HEK293 (cell line): ENCODE measurements around the gene UFD1.

Experiments used
- CTCF ChIA-PET: fragments of 350-600 bp; formaldehyde crosslinking; extraction: SDS; loops from one replicate; lab custom pipeline; 2021; ENCODE audit warnings: antibody characterized with exemption; lab: Yijun Ruan, JAX
- POLR2A ChIA-PET: fragments of 300-600 bp; formaldehyde crosslinking; extraction: SDS; loops from one replicate; lab custom pipeline; 2020; ENCODE audit warnings: antibody characterized with exemption, inconsistent platforms; lab: Yijun Ruan, JAX
- H3K27ac ChIP-seq: fragments of 200-500 bp; sonication (Bioruptor generic); 2 replicates; pipeline ENCODE4 v1.5.1; 2014; ENCODE audit warnings: low read depth, low read length, control low read depth, inconsistent platforms; ENCODE audit errors: extremely low read depth
- H3K36me3 ChIP-seq, 2 experiments: fragments of 200-500 bp in 1 of 2; sonication (Bioruptor generic) in 1 of 2; 1 replicate in 1 of 2; 2 replicates in 1 of 2; pipeline ENCODE4 v1.5.1; 2014 to 2017; ENCODE audit warnings: inconsistent platforms in 2 of 2, low read length in 2 of 2; ENCODE audit not compliant: control insufficient read depth in 2 of 2, insufficient read depth in 1 of 2
- H3K4me1 ChIP-seq: fragments of 200-500 bp; sonication (Bioruptor generic); 2 replicates; pipeline ENCODE4 v1.5.1; 2014; ENCODE audit warnings: mild to moderate bottlenecking, low read length, inconsistent platforms; ENCODE audit not compliant: control insufficient read depth, insufficient read depth
- H3K4me3 ChIP-seq: 2 replicates; pipeline ENCODE4 v1.5.1; 2011; ENCODE audit warnings: low read depth, mild to moderate bottlenecking, control low read depth, low read length, moderate library complexity
- H3K9me3 ChIP-seq: fragments of 200-500 bp; sonication (Bioruptor generic); 2 replicates; pipeline ENCODE4 v1.5.1; 2014; ENCODE audit warnings: low read depth, low read length, inconsistent platforms; ENCODE audit not compliant: control insufficient read depth, insufficient read depth
- FEZF1 ChIP-seq: fragments of 450-650 bp; formaldehyde crosslinking; IDR thresholded peaks from 2 replicates; pipeline ENCODE4 v1.5.1; 2016; ENCODE audit warnings: missing biosample characterization, missing genetic modification characterization
- GFI1B ChIP-seq: fragments of 450-650 bp; formaldehyde crosslinking; IDR thresholded peaks from 2 replicates; pipeline ENCODE4 v1.5.1; 2016; ENCODE audit warnings: missing biosample characterization, missing genetic modification characterization
- HOXA7 ChIP-seq: sonication (generic); formaldehyde crosslinking; IDR thresholded peaks from 2 replicates; pipeline ENCODE4 v1.8.1; 2022; ENCODE audit warnings: missing genetic modification reagents, borderline replicate concordance
- ZBTB49 ChIP-seq: fragments of 450-650 bp; formaldehyde crosslinking; IDR thresholded peaks from 2 replicates; pipeline ENCODE4 v1.5.1; 2016; ENCODE audit warnings: missing biosample characterization, missing genetic modification characterization, low read depth
- ZFHX2 ChIP-seq: fragments of 450-650 bp; formaldehyde crosslinking; conservative IDR thresholded peaks from 2 replicates; pipeline ENCODE4 v1.5.1; 2016; ENCODE audit warnings: missing biosample characterization, missing genetic modification characterization
- ZIC2 ChIP-seq: fragments of 450-650 bp; formaldehyde crosslinking; IDR thresholded peaks from 2 replicates; pipeline ENCODE4 v1.5.1; 2016; ENCODE audit warnings: missing biosample characterization, missing genetic modification characterization
- ZNF112 ChIP-seq: fragments of 450-650 bp; formaldehyde crosslinking; IDR thresholded peaks from 2 replicates; pipeline ENCODE4 v1.5.0; 2017; ENCODE audit warnings: missing biosample characterization, missing genetic modification characterization
- ZNF146 ChIP-seq: fragments of 450-650 bp; formaldehyde crosslinking; IDR thresholded peaks from 2 replicates; pipeline ENCODE4 v1.5.1; 2016; ENCODE audit warnings: missing biosample characterization, missing genetic modification characterization
- ZNF19 ChIP-seq: fragments of 450-650 bp; formaldehyde crosslinking; IDR thresholded peaks from 2 replicates; pipeline ENCODE4; 2016; ENCODE audit warnings: missing biosample characterization, missing genetic modification characterization, low read depth
- ZNF302 ChIP-seq: fragments of 450-650 bp; formaldehyde crosslinking; IDR thresholded peaks from 2 replicates; pipeline ENCODE4 v1.5.1; 2016; ENCODE audit warnings: missing biosample characterization, missing genetic modification characterization, low read depth
- ZNF426 ChIP-seq: fragments of 450-650 bp; formaldehyde crosslinking; IDR thresholded peaks from 2 replicates; pipeline ENCODE4 v1.5.1; 2017; ENCODE audit warnings: missing biosample characterization, missing genetic modification characterization, mild to moderate bottlenecking, inconsistent platforms, moderate library complexity
- ZNF558 ChIP-seq: fragments of 450-650 bp; formaldehyde crosslinking; IDR thresholded peaks from 2 replicates; pipeline ENCODE4 v1.5.1; 2016; ENCODE audit warnings: missing biosample characterization, missing genetic modification characterization
- ZNF664 ChIP-seq: fragments of 450-650 bp; formaldehyde crosslinking; IDR thresholded peaks from 2 replicates; pipeline ENCODE4 v1.5.1; 2016; ENCODE audit warnings: missing biosample characterization, missing genetic modification characterization
- ZNF777 ChIP-seq: fragments of 450-650 bp; formaldehyde crosslinking; IDR thresholded peaks from 2 replicates; pipeline ENCODE4 v1.5.1; 2017; ENCODE audit warnings: missing biosample characterization, missing genetic modification characterization, borderline replicate concordance
- ZNF791 ChIP-seq: fragments of 450-650 bp; formaldehyde crosslinking; IDR thresholded peaks from 2 replicates; pipeline ENCODE4 v1.5.1; 2016; ENCODE audit warnings: missing biosample characterization, missing genetic modification characterization
- TF ChIP-seq, protein P1 (sequence below): fragments of 450-650 bp; formaldehyde crosslinking; conservative IDR thresholded peaks from 2 replicates; pipeline ENCODE4 v1.5.1; 2016; ENCODE audit warnings: low read depth, missing biosample characterization, missing genetic modification characterization
- TF ChIP-seq, protein P2 (sequence below): fragments of 450-650 bp; formaldehyde crosslinking; IDR thresholded peaks from 2 replicates; pipeline ENCODE4 v1.5.1; 2017; ENCODE audit warnings: missing biosample characterization, missing genetic modification characterization
- TF ChIP-seq, protein P3 (sequence below): fragments of 450-650 bp; formaldehyde crosslinking; IDR thresholded peaks from 2 replicates; pipeline ENCODE4 v1.5.1; 2016; ENCODE audit warnings: missing biosample characterization, missing genetic modification characterization

UFD1 gene

GRCh38 chr22:19476023-19476422 is 3.0 kb downstream of the UFD1 start (continued):
- TF ChIP-seq, protein P1, sequence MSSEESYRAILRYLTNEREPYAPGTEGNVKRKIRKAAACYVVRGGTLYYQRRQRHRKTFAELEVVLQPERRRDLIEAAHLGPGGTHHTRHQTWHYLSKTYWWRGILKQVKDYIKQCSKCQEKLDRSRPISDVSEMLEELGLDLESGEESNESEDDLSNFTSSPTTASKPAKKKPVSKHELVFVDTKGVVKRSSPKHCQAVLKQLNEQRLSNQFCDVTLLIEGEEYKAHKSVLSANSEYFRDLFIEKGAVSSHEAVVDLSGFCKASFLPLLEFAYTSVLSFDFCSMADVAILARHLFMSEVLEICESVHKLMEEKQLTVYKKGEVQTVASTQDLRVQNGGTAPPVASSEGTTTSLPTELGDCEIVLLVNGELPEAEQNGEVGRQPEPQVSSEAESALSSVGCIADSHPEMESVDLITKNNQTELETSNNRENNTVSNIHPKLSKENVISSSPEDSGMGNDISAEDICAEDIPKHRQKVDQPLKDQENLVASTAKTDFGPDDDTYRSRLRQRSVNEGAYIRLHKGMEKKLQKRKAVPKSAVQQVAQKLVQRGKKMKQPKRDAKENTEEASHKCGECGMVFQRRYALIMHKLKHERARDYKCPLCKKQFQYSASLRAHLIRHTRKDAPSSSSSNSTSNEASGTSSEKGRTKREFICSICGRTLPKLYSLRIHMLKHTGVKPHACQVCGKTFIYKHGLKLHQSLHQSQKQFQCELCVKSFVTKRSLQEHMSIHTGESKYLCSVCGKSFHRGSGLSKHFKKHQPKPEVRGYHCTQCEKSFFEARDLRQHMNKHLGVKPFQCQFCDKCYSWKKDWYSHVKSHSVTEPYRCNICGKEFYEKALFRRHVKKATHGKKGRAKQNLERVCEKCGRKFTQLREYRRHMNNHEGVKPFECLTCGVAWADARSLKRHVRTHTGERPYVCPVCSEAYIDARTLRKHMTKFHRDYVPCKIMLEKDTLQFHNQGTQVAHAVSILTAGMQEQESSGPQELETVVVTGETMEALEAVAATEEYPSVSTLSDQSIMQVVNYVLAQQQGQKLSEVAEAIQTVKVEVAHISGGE (tag by site-specific recombination), result no peak
- TF ChIP-seq GFI1B (tag by site-specific recombination) (no peak), ZNF791 (tag by site-specific recombination) (no peak), ZNF777 (tag by site-specific recombination) (no peak), ZNF426 (tag by site-specific recombination) (no peak), ZBTB49 (tag by site-specific recombination) (no peak), FEZF1 (tag by site-specific recombination) (no peak)

DNA sequence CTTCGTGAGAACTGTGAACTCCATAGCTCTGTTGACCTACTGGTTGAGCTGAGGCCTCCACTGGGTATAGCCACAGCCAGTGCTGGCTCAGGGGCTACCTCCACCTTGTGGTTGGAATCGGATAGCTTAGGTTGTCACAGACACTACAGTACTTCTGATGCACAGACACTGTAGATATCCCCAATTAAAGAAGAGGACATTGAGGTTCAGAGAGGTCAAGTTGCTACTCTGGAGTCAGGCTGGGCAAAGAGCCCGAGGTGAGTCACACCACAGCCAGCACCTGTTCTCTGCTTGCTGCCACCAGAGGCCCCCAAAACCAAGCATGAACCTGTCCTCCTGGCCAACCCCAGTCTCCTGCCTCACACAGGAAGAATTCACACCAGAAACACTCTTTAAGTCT is 5.4 kb downstream of the UFD1 start:
- ChIA-PET POLR2A (interaction anchor here (0.6 to 1.8 kb wide), 2 partner anchors 40 to 246 kb away, joined by 5 read pairs; no protein-coding TSS in a partner anchor), CTCF (interaction anchor here (0.7 to 3.1 kb wide), 14 partner anchors 9 to 724 kb away, joined by 3 to 27 read pairs (median 4); no protein-coding TSS in a partner anchor)
- no peak overlapping the region for H3K27ac ChIP-seq
- H3K4me1 ChIP-seq, result no peaks in the 10 kb centered on the region
- TF ChIP-seq, protein P2, sequence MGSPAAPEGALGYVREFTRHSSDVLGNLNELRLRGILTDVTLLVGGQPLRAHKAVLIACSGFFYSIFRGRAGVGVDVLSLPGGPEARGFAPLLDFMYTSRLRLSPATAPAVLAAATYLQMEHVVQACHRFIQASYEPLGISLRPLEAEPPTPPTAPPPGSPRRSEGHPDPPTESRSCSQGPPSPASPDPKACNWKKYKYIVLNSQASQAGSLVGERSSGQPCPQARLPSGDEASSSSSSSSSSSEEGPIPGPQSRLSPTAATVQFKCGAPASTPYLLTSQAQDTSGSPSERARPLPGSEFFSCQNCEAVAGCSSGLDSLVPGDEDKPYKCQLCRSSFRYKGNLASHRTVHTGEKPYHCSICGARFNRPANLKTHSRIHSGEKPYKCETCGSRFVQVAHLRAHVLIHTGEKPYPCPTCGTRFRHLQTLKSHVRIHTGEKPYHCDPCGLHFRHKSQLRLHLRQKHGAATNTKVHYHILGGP (tag by site-specific recombination), result no peak
- TF ChIP-seq, protein P3, sequence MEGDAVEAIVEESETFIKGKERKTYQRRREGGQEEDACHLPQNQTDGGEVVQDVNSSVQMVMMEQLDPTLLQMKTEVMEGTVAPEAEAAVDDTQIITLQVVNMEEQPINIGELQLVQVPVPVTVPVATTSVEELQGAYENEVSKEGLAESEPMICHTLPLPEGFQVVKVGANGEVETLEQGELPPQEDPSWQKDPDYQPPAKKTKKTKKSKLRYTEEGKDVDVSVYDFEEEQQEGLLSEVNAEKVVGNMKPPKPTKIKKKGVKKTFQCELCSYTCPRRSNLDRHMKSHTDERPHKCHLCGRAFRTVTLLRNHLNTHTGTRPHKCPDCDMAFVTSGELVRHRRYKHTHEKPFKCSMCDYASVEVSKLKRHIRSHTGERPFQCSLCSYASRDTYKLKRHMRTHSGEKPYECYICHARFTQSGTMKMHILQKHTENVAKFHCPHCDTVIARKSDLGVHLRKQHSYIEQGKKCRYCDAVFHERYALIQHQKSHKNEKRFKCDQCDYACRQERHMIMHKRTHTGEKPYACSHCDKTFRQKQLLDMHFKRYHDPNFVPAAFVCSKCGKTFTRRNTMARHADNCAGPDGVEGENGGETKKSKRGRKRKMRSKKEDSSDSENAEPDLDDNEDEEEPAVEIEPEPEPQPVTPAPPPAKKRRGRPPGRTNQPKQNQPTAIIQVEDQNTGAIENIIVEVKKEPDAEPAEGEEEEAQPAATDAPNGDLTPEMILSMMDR (tag by site-specific recombination), result peak; percentile 22; the same call in 1 of the 2 replicates
- H3K36me3 ChIP-seq, result peaks cover 0 to 76% of the 10 kb centered on the region in 2 experiments; a peak in 2 of 3 replicates
- no peak overlapping the region for H3K4me3 ChIP-seq
- no peaks in the 10 kb centered on the region for H3K9me3 ChIP-seq

GRCh38 chr22:19472233-19472632 is 6.8 kb downstream of the UFD1 start:
- Histone ChIP-seq H3K9me3 (no peaks in the 10 kb centered on the region), H3K4me3 (no peak overlapping the region), H3K4me1 (no peaks in the 10 kb centered on the region), H3K36me3 (peaks cover 0 to 90% of the 10 kb centered on the region in 2 experiments; a peak in 2 of 3 replicates), H3K27ac (no peak overlapping the region)
- CTCF ChIA-PET, result interaction anchor here (0.5 to 1.2 kb wide), 2 partner anchors 139 to 172 kb away, joined by 3 read pairs; no protein-coding TSS in a partner anchor
- TF ChIP-seq ZNF302 (tag by site-specific recombination) (no peak), ZNF112 (tag by site-specific recombination) (no peak), ZFHX2 (tag by site-specific recombination) (no peak), HOXA7 (CRISPR knock-in tag) (no peak), ZNF664 (tag by site-specific recombination) (no peak), ZNF558 (tag by site-specific recombination) (no peak), ZIC2 (tag by site-specific recombination) (no peak), ZNF19 (tag by site-specific recombination) (no peak), ZNF146 (tag by site-specific recombination) (no peak)
- POLR2A ChIA-PET, result no interaction called here
